HG02981 (cell line): ENCODE results near the gene DDX24.
"Not testable (repeated sequence)": the region's sequence is repeated elsewhere in the genome, so short reads cannot be mapped to it uniquely, and the experiment has no call there.

Experiments used
- ATAC-seq: cut with Tn5 transposase; IDR thresholded peaks from one replicate; pipeline ENCODE4 v1.9.1; 2021; ENCODE audit warnings: mild to moderate bottlenecking, moderate library complexity; ENCODE audit not compliant: unreplicated experiment

DDX24 gene

DNA sequence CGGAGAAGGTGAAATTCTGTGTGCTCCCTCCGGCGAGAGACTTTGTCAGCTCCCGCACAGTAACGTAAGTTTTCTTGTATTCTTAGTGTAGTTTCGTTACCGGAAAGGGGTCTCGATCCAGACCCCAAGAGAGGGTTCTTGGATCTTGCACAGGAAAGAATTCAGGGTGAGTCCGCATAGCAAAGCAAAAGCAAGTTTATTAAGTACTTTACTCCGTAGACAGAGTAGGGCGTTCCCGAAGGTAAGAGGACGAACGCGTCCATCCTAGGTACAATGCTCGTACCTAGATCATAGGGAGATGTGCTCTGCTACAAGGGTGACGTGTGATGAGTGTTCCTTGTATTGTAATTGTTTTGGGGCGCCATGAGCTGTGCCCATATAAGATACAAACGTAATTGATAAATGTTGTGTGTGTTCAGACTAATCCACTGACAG, 401 bp upstream of the DDX24 start:
- peak; percentile 24 for ATAC-seq

DNA sequence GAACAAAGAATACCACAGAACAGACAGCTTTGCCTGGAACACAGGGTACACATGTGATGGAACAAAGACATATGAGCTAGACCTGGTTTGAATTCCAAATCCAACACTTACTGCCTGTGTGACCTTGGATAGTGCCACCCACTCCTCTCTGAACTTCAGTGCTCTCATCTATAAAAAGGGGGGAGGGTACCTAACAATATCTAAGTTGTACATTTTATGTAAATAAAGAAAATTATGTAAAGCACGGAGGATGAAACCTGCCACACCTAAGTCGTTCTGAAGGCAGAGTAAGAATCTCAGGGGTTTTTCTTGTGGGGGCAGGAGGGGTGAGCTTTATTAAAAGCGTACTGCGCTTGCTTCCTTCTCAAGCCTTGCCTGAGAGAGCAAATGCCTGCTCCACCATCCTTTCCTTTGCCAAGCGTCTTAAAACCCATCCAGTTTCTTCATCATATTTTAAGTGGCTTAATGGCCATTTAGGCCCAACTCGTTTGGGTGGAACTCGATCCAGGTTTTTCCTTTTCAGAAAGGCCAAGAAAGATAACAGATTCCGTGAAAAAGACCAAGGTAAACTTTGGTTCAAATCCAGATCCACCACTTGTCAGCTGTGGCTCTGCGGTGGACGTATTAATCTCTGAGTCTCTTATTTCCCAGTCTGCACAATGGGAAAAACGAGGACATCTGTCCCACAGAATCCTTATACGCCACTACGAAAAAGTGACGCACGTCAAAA, 946 bp downstream of the DDX24 start:
- no peak for ATAC-seq

DNA sequence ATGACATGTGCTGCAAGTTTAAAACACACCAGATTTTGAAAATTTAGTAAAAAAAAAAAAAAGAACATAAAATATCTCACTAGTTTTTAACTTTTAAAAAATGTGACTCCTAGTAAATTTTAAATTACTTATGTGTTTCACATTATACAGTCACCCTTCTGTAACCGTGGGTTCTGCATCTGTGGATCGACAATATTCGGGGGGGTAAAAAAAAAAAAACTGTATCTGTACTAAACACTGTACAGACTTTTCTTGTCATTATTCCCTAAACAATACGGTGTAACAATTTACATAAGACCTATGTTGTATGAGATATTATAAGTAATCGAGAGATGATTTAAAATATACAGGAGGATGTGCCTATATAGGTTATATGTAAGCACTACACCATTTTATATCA, 3.2 kb downstream of the DDX24 start:
- no peak for ATAC-seq

DNA sequence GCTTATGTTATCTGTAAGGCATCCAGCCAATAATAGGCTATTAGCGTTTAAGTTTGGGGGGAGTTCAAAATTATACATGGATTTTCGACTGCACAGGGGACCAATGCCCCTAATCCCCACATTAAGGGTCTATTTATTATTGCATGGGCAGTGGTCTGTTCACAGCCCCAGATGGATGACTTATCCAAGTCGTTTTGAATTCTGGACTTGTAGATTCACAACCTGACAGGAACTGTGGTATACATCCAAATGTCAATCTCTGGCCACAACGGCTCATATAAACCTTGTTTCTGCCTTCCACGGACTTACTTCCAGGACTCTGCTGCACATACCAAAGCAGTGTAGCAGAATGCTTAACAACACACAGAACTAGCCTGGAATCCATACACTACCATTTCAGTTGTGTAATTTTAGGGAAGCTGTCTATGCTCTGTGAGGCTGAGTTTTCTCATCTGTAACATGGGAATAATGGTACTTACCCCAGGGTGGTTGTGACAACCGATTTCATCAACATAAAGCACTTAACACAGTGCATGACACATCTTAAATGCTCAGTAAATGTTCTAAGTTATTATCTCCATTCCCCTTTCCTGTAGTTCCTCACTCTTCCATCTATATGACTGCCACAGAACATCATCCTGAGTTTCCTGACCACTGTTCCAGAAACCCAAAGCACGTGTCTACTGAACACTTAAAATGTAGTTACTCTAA, 3.7 kb downstream of the DDX24 start:
- ATAC-seq: no peak

DNA sequence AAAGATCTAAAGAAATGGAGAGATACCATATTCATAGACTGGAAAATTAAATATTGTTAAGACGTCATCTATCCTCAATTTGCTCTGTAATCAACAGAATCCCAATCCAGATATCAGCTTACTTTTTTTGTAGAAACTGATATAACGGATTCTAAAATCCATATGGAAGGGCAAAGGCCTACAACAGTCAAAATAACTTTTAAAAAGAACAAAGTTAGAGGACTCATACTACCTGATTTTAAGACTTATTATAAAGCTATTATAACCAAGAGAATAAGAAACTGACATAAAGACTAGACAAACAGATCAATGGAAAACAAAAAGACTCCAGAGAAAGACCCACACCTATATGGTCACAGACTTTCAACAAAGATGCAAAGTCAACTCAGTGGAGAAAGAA, 6.0 kb downstream of the DDX24 start:
- ATAC-seq: no peak

DNA sequence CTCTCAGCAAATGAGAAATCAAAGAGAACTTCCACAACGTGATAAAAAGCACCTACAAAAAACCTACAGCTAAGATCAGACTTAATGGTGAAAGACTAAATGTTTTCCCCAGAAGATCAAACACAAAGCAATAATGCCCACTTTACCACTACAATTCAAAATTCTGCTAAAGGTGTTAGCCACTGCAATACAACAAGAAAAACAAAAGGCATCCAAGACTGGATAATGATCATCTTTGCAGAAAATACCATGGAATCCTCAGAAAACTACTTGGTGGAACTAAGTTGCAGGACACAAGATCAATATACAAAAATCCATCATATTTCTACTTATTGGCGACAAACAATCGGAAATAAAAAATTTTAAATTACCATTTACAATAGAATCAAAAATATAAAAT, 6.5 kb downstream of the DDX24 start:
- ATAC-seq: no peak

DNA sequence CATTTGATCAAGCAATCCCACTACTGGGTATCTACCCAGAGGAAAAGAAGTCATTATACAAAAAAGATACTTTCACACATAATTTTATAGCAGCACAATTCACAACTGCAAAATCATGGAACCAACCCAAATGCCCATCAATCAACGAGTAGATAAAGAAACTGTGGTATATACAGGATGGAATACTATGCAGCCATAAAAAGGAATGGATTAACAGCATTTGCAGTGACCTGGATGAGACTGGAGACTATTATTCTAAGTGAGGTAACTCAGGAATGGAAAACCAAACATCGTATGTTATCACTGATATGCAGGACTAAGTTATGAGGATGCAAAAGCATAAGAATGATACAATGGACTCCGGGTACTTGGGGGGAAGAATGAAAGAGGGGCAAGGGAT, 8.9 kb downstream of the DDX24 start:
- not testable (repeated sequence) for ATAC-seq

DNA sequence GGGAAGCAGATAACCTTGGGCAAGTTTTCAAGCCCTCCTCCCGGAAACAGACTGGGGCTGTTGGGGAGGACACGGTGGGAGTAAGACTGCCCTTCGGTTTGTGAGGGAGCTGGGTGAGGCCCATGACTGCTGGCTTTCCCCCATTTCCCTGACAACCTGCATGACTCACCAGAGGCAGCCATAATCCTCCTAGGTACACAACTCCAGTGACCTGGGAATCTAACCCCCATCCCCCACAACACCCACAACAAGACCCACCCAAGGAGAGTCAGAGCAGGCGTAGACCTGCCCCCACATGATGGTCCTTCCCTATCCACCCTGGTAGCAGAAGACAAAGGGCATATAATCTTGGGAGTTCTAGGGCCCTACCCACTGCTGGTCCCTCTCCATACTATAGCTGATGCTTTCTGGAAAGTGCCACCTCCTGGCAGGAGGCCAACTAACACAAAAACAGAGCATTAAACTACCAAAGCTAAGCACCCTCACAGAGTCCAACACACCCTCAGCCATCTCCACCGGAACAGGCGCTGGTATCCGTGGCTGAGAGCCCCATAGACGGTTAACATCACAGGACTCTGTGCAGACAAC, 14.8 kb downstream of the DDX24 start:
- no peak for ATAC-seq

DNA sequence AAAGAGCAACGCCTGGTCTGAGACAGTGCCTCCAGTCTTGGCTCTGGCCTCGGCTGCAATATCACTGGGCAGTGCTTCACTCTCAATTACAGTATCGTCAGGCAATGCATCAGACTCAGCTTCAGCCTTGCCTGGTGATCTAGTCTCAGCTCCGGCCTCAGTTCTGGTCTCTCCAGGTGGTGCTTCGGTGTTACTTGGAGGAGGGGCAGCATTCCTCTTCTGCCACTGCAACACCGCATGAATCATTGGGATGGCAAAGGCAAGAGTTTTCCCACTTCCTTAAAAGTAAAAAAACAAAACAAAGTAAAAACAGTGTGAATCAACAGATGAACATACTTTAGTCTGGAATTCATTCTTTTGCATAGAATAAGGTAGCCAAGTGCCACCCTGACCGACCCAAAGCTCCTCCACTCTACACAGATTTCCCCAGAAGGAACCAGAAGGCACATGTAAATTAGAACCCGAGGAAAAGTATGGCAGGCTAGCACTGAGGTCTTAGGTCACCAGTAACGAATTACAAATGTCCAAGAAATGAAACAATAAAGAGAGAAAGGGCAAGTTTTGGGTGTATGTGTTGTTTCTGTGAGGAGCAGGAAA, 18.6 kb downstream of the DDX24 start:
- no peak for ATAC-seq

DNA sequence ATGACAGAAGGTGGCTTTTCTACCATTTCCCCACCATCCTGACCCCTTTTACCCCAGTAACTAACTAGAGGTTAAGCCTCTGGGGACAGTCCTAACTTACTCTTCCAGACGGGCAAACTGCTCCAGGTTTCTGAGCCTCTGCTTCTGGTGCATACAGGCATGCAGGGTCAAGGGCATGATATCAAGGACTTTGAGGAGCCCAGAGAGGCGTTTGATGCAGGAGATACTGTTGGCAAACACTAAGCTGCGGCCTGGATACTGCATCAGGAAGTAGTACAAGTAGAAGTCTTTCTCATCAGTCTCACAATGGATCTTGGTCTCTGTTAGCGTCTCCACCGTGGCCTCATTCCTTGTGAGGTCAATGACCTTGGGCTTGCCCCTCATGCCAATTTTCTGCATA, 21.0 kb downstream of the DDX24 start:
- ATAC-seq: no peak

DNA sequence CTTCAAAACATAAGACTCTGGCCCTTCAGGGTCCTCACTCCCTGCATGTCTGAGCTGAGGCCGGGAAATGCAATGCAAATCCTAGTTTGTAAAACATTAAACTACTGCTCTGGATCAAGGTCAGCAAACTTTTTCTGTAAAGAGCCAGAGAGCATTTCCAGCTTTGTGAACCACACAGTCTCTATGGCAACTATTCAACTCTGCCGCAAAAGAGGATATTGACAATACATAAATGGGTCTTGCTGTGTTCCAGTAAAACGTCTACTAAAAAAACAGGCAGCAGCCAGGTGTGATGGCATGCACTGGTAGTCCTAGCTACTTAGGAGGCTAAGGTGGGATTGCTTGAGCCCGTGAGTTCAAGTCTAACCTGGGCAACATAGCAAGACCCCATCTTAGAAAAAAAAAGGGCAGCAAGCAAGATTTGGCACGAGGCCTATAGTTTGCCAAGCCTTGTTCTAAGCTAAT, 22.3 kb downstream of the DDX24 start:
- no peak for ATAC-seq

DNA sequence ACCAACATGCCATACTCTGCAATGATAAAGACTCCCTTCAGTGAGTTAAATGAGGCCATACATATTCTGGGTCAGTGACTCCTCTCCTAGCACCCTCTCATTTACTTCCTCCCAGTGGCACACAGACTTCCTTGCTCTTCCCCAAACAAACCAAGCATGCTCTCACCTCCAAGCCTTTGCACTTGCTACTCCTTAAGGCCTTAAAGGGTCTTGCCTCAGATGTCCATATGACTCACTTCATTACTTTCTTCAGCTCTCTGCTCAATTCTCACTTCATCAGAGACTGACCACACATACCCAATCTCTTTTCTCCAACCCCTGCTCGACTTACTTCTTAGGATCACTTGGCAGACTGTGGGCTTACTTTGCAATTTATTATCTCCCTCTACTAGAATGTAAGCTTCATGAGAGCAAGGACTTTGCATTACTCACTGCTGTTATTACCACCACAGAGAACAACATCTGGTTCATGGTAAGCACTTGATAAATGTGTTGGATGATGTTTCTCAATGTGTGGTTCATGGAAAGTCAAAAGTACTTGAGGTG, 22.8 kb downstream of the DDX24 start:
- ATAC-seq: no peak

DNA sequence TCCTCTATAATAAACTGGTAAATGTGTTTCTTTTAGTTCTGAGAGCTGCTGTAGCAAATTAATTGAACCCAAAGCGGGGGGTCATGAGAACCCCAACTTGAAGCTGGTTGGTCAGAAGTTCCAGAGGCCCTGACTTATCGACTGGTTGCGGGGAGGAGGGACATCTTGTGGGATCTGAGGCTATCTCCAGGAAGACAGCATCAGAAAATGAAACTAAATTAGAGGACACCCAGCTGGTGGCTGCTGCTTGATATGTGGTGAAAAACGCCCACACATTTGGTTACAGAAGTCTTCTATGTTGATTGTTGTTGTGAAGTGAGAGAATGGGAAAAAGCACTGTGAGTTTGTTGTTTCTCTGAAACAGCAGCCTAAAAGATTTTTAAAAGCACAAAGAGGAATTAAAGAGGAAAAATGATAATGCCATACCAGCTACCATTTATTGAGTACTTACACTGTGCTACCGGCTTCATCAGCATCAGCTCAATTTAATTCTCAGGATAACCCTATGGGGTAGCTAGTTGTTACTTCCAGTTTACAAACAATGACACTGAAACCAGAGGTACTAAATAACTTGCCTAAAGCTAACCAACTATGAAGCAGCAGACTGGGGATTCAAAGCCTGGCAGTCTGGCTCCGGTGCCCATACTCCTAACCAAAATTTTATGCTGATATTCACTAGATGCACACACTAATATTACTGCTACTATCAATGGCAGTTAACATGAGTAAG, 24.3 kb downstream of the DDX24 start:
- peak; percentile 77 for ATAC-seq

DNA sequence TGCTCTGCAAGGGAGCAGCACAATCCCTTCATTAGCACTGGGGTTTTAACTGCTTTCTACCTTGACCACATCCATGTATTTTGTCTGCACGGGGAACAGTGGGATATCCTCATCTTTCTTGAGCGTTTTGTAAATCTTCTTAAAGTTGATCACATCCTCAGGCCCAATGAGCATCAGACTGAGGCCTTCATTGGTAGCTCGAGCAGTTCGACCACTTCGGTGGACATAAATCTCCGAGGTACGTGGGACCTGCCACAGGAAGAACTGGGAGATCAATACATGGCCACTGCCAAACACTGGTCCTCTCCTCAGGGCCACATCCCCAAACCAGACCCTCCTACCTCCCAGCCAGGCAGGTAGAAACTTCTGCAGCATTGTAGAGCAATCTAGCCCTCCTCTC, 26.1 kb downstream of the DDX24 start:
- ATAC-seq: no peak

DNA sequence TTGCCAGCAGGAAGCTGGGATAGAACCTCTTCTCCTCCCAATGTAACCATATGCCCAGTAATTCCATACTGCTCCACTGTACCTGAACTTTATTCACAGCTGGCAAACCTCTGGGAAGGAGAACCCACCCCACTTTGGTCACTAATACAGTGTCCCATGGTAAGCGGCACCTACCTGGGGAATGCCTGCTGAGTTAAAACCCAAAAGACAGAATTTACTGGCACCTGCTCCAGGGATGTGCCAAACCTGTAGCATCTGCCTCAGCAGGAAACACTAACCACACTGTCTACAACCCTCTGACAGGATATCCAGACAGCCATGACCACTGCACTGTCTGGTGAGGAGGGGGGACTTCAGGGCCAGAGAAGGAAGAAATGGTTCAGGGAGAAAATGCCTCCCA, 26.6 kb downstream of the DDX24 start:
- no peak for ATAC-seq

DNA sequence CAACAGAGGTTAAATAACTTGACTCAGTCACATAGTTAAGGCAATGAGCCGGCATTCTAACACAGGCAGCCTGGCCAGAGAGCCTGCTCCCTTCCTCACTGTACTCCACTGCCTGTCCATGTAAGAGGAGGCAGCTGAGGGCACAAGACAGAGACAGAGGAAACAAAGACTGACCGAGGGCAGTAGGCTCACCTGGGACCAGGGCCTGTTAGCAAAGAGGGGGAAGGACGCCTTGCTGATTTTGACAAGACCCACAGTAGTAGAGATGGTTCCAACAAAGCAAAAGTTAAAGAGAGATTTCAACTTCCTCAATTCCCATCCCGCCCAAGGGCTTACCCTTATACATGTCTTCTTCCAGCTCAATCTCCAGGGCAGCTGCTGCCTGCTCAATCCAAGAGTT, 28.3 kb downstream of the DDX24 start:
- ATAC-seq: no peak

DNA sequence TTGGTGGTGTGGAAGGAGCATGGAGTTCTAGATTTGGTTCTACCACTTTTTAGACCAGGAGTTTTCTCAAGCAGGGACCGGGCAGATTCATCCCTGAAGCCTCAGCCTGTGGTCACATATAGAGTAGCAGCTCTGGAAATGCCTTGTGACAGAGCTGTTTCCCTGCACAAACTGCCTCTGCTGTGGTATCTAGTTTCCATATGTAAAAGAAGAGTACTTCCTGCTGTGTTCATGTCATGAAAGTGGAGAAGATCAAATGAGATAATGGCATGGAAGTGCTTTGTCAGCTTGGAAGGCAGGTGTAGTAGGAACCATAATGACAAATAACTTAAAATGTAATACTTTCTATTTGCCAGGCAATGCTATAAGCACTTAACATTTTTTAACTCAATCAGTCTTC, 28.8 kb downstream of the DDX24 start:
- no peak for ATAC-seq

DNA sequence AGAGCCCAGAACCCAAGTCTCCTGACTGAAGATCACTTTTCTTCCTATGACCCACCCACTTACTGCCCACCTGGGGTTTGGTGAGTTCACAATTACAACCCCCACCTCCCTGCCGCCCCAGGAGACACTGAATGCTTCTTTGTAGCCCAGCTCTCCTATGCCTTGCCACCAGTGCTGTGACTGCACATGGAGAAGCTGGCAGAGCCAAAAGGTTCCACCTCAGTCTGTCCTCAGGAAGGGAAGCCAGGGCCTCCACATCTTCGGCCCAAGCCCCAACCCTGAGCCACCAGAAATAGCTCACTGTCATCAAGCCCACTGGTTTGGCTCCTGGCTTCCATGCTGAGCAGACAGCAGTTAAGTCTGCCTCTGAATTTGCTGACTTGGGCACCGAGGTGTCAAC, 29.2 kb downstream of the DDX24 start:
- no peak for ATAC-seq

DNA sequence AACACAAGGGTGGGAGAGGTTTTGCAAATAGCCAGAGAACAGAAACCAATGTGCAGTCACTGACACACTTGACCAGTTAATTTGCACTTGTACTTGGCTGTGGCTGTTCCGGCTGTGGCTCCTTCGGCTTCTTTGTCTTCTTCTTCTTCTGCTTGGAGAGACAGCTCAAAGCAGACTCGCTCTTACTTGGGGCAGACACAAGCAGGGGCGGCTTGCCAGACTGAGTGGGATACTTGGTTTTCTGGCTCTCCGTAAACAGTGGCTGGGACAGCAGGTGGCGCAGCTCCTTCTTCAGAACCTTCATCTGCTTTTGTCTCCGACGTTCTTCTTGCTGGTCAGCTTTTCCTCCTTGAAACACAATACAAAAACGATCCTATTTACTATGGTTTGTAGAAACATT, 29.9 kb downstream of the DDX24 start:
- no peak for ATAC-seq

DNA sequence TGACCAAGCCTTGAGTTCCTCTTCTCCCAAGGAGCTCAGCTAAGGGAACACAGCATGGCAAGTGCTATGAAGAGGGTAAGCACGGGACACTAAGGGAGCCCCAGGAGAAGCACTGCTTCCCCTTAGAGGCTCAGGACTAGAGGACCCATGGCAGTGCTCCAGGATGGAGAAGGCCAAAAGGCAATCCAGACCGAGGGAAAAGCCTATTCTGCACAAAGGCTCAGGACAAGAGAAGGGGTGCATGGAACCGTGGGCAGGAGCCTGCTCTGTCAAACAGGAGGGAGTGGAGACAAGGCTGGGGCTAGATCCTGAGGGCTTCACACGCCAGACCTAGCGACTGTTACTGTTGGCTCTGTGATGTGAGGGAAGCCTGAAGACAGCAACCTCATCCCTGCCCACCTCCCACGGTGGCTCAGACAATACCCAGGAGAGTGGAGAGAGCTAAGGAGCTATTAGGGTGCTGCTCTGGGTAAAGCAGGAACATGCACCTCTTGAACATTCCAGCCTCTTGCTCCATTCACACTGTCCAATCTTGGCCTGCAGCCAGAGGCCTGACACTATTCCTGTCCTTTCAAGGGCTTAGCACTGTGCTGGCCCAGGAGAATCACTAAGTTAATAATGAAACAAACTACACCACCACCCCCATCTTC, 30.6 kb downstream of the DDX24 start:
- no peak for ATAC-seq
